Endometrial microvascular endothelial cells (primary cell): ENCODE results near the gene MCCC1. TPM values are rescaled to one million over a fixed set of nuclear protein-coding genes. Genes with fewer than 3 reads are reported as not detected.

Experiments
- in situ Hi-C: cut with HindIII; loops from 2 replicates; pipeline ENCODE4 v1.10.0; 2017; ENCODE audit warnings: low sequenced_read_pairs, low pct_unique_long_range_greater_than_20kb; ENCODE audit errors: inconsistent ontology term
- total RNA-seq: library from RNA; depleted of rRNA; stranded (reverse); fragments of >200 nt; gene quantifications from one replicate; pipeline ENCODE4 v1.2.3, GENCODE V29; 2015; ENCODE audit errors: inconsistent ontology term

The MCCC1 gene
- total RNA-seq, 1 donor from 2014 or later: 17.6 TPM

- in situ Hi-C loops: no loop called here
Observed at GRCh38 chr3:182967218-182968204, 131.8 kb downstream of the MCCC1 start.

GRCh38 chr3:182965861-182966366, 133.4 kb downstream of the MCCC1 start:
- in situ Hi-C loops: no loop called here

Other genes starting within 250 kb of the MCCC1 start
- gene DCUN1D1, start 119.0 kb downstream of the MCCC1 start, total RNA-seq: 18.6 TPM
- gene LAMP3, start 63.2 kb upstream of the MCCC1 start, total RNA-seq: 16.4 TPM
- gene B3GNT5, start 153.8 kb upstream of the MCCC1 start, total RNA-seq: 54.4 TPM